Vagina (tissue), 2 donors: ENCODE data around the gene C3orf62. TPM values are rescaled to one million over a fixed set of nuclear protein-coding genes. Genes with fewer than 3 reads are reported as not detected.

ENCODE experiments used
- DNase-seq, 2 donors: peaks; one replicate each; pipeline ENCODE4 v3.0.0-alpha.2; 2017; ENCODE audit errors: extremely low spot score in 2 of 2
- H3K27ac ChIP-seq: fragments of 200-600 bp; sonication (generic); one replicate; pipeline ENCODE4 v1.5.1; 2019
- H3K27me3 ChIP-seq: fragments of 200-600 bp; sonication (generic); one replicate; pipeline ENCODE4 v1.5.1; 2019
- H3K36me3 ChIP-seq, 2 donors: fragments of 200-600 bp; sonication (generic); one replicate each; pipeline ENCODE4 v1.5.1; 2017 to 2019
- H3K4me1 ChIP-seq: fragments of 200-600 bp; sonication (generic); one replicate; pipeline ENCODE4 v1.5.1; 2019
- H3K4me3 ChIP-seq, 2 donors: fragments of 200-600 bp; sonication (generic); 1 replicate in 1 of 2; 2 replicates in 1 of 2; pipeline ENCODE4 v1.5.1; 2016 to 2019
- H3K9me3 ChIP-seq: fragments of 200-600 bp; sonication (generic); one replicate; pipeline ENCODE4 v1.5.1; 2019
- POLR2A ChIP-seq, 2 donors: fragments of 450-650 bp; IDR thresholded peaks; one replicate each; pipeline ENCODE4 v1.6.1; 2017; ENCODE audit warnings: antibody characterized with exemption in 2 of 2, mild to moderate bottlenecking in 2 of 2, moderate library complexity in 2 of 2
- POLR2AphosphoS5 ChIP-seq, 2 donors: sonication (generic); formaldehyde crosslinking; IDR thresholded peaks; one replicate each; pipeline ENCODE4 v1.9.0; 2017; ENCODE audit warnings: antibody characterized with exemption in 2 of 2, mild to moderate bottlenecking in 2 of 2, low read depth in 1 of 2; ENCODE audit not compliant: insufficient read depth in 1 of 2
- intact Hi-C: fragments of 100-400 bp; cut with DNase I; formaldehyde crosslinking; loops from one replicate; pipeline ENCODE4 v1.15.1; 2023
- total RNA-seq: library from RNA; depleted of rRNA; stranded (reverse); fragments of >200 nt; gene quantifications from one replicate; pipeline ENCODE4 v1.2.3, GENCODE V29; 2016
- TF ChIP-seq, protein P1 (sequence below), 3 experiments: fragments of 450-650 bp in 2 of 3; fragments of 200-600 bp in 1 of 3; sonication (generic) in 1 of 3; IDR thresholded peaks; one replicate each; pipeline ENCODE4 v1.5.1; 2017 to 2019; ENCODE audit warnings: antibody characterized with exemption in 3 of 3, mild to moderate bottlenecking in 2 of 3, moderate library complexity in 2 of 3

Gene C3orf62
- total RNA-seq, 1 donor from 2014 or later: 17.9 TPM

DNA sequence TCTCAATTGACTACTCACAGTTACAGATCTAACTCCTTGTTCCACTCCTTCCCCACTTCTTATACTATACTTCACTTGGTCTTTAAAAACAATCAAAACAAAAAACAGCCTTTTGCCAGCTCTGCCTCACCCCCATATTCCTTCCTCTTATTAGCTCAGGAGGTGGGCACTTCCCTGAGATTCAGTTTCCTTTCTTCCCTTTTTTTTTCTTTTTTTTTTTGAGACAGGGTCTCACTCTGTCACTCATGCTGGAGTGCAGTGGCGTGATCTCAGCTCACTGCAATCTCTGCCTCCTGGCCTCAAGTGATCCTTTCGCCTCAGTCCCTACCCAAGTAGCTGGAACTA lies 6.9 kb downstream of the C3orf62 start:
- no peak for DNase-seq
- TF ChIP-seq POLR2AphosphoS5 (IDR thresholded peaks at IDR 0.05; ENCODE audit: insufficient read depth in 1 of 2, low read depth in 1 of 2) (no peak), POLR2A (IDR thresholded peaks at IDR 0.05) (no peak)
- TF ChIP-seq, protein P1, sequence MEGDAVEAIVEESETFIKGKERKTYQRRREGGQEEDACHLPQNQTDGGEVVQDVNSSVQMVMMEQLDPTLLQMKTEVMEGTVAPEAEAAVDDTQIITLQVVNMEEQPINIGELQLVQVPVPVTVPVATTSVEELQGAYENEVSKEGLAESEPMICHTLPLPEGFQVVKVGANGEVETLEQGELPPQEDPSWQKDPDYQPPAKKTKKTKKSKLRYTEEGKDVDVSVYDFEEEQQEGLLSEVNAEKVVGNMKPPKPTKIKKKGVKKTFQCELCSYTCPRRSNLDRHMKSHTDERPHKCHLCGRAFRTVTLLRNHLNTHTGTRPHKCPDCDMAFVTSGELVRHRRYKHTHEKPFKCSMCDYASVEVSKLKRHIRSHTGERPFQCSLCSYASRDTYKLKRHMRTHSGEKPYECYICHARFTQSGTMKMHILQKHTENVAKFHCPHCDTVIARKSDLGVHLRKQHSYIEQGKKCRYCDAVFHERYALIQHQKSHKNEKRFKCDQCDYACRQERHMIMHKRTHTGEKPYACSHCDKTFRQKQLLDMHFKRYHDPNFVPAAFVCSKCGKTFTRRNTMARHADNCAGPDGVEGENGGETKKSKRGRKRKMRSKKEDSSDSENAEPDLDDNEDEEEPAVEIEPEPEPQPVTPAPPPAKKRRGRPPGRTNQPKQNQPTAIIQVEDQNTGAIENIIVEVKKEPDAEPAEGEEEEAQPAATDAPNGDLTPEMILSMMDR (IDR thresholded peaks at IDR 0.05): no peak
- Histone ChIP-seq H3K9me3 (no peaks in the 10 kb centered on the region), H3K4me1 (no peaks in the 10 kb centered on the region), H3K36me3 (peaks cover 0 to 4% of the 10 kb centered on the region in 2 donors), H3K27me3 (no peaks in the 10 kb centered on the region), H3K27ac (no peak overlapping the region), H3K4me3 (no peak overlapping the region)
- intact Hi-C loops: loop anchor here (10.0 kb wide), 1 partner anchor 95 kb away; the partner anchor contains the start of gene KLHDC8B

DNA sequence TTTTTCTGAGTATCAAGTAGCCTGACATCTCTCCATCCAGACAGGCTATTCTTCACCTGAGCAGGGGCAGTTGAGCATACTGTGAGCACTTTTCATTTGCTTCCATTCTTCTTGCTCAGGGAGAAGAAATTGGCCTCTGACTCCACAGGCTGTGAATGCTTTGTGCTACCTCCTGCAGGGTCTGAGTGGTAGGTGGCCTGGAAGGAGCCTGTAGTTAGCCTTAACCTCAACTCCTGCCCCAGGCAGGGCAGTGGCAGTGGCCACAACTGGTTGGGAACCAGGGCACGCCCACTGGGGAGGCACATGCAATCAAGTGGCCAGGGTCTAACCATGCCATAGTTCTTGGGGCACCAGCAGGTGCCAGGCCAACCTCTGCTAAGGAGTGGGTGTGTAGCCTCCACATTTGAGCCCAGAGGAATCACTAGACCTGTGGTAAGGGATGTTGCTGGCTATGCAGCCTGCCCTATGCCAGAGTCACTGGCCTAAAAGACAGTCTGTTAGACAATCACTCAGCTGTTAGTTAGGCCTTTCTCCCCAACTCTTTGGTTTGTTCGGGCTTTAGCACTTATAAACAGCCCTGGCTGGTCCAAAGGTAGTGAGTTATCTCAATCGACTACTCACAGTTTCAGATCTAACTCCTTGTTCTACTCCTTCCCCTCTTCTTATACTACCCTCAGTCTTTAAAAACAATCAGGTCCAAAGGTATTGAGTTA lies 7.4 kb downstream of the C3orf62 start:
- Histone ChIP-seq H3K4me3 (no peak overlapping the region), H3K9me3 (no peaks in the 10 kb centered on the region), H3K27ac (no peak overlapping the region), H3K27me3 (no peaks in the 10 kb centered on the region), H3K4me1 (no peaks in the 10 kb centered on the region), H3K36me3 (peaks cover 0 to 4% of the 10 kb centered on the region in 2 donors)
- no peak for DNase-seq
- intact Hi-C loops: loop anchor here (10.0 kb wide), 1 partner anchor 95 kb away; the partner anchor contains the start of gene KLHDC8B
- TF ChIP-seq POLR2AphosphoS5 (IDR thresholded peaks at IDR 0.05; ENCODE audit: insufficient read depth in 1 of 2, low read depth in 1 of 2) (no peak), POLR2A (IDR thresholded peaks at IDR 0.05) (no peak)
- TF ChIP-seq, protein P1 (IDR thresholded peaks at IDR 0.05): no peak

DNA sequence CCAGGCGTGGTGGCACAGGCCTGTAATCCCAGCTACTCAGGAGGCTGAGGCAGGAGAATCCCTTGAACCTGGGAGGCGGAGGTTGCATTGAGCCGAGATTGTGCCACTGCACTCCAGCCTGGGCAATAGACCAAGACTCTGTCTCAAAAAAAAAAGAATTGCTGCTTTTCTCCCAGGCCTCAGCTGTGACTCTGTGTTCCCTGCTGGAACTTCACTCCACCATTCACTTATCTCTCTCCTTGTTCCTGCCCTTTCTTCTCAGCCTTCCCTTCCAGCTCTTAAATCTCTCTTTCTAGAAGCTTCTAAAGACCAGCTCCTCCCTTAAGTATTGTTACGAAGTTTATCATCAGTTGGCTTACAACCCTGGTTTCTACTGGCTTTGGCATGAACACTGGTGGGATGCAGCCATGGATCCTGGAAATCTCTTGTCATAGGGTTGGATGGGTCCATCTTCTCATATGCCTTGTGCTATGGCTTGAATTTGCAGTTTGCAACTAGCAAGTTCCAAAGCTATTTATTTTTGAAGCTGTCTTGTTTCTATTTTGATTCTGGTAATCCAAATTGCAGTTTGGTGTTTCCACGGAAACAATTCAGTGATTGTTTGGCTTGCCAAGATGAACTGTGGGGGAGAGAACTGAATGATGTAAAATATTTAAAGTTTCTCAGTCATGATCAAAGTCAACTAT lies 10.5 kb downstream of the C3orf62 start:
- no peaks in the 10 kb centered on the region for H3K27me3 ChIP-seq
- H3K9me3 ChIP-seq: no peaks in the 10 kb centered on the region
- DNase-seq: no peak
- intact Hi-C loops: no loop called here
- H3K27ac ChIP-seq: peak overlapping the region; percentile 68
- no peak overlapping the region for H3K4me3 ChIP-seq
- H3K4me1 ChIP-seq: no peaks in the 10 kb centered on the region
- peaks cover 0 to 4% of the 10 kb centered on the region in 2 donors for H3K36me3 ChIP-seq
- no peak for TF ChIP-seq POLR2A (IDR thresholded peaks at IDR 0.05)
- TF ChIP-seq, protein P1 (IDR thresholded peaks at IDR 0.05): no peak
- TF ChIP-seq POLR2AphosphoS5 (IDR thresholded peaks at IDR 0.05; ENCODE audit: insufficient read depth in 1 of 2, low read depth in 1 of 2): no peak

DNA sequence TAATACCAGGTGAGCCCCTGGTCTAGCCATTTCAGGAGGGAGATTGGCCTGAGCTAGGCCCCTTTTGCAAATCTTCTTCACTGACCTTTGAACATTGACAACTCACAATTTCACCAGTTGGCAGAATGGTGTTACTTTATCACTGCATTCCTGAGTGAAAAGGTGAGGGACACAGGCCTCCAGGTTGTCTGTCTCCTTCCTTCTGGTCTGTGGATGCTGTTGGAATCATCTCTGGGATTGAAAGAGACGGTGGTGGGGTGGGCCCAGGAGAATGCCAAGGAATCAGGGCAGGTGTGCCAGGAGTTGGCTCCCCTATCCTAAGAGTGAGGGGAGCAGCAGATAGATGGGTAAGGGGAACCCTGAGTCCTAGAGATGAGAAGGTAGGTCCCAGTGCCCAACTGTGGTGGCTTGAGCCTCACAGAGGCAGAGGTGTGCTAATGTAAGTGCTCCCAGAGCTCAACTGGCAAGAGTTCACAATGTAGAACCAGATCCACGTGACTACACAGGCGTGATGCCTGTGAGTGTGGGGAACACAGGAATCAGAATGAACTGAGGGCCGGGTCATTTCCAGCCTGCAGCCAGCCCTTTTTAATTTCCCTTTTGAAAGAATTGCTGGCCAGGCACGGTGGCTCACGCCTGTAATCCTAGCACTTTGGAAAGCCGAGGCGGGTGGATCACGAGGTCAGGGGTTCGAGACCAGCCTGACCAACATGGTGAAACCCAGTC lies 11.2 kb downstream of the C3orf62 start:
- peaks cover 0 to 4% of the 10 kb centered on the region in 2 donors for H3K36me3 ChIP-seq
- intact Hi-C loops: no loop called here
- no peaks in the 10 kb centered on the region for H3K27me3 ChIP-seq
- H3K27ac ChIP-seq: peak overlapping the region; percentile 68
- no peaks in the 10 kb centered on the region for H3K9me3 ChIP-seq
- no peaks in the 10 kb centered on the region for H3K4me1 ChIP-seq
- TF ChIP-seq POLR2A (IDR thresholded peaks at IDR 0.05) (no peak), POLR2AphosphoS5 (IDR thresholded peaks at IDR 0.05; ENCODE audit: insufficient read depth in 1 of 2, low read depth in 1 of 2) (no peak)
- TF ChIP-seq, protein P1 (IDR thresholded peaks at IDR 0.05): no peak
- DNase-seq: no peak
- no peak overlapping the region for H3K4me3 ChIP-seq
